ENCODE measurements around the gene SPOCK1. TPM values are rescaled to one million over a fixed set of nuclear protein-coding genes. Genes with fewer than 3 reads are reported as not detected.
A peak's percentile ranks its signal among the peaks of the same experiment; 100 is the strongest.

The SPOCK1 gene
- polyA plus RNA-seq, 4 donors = 8.9 to 11.3 (median 9.8) TPM

DNA sequence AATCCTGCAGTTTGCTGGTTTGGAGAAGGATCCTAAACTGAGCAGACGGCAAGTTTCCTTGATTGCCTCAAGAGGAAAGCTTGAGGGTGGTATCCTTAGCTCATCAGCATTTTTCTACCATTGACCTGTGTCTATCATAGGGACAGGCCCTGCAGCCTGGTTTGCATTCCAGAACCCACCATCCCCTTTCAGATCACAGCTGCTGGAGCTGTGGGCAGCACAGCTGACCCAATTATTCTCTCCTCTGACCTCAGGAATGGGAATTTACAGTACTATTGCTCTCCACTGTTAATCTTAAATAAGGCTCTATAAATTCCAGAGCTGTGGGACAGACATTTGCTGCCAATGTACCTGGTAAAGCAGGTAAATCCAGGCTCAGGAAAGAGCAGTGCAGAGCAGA lies 163.0 kb downstream of the SPOCK1 start:
- DNase-seq (ENCODE audit: low read depth in 4 of 4, low spot score in 3 of 4) = no peak

DNA sequence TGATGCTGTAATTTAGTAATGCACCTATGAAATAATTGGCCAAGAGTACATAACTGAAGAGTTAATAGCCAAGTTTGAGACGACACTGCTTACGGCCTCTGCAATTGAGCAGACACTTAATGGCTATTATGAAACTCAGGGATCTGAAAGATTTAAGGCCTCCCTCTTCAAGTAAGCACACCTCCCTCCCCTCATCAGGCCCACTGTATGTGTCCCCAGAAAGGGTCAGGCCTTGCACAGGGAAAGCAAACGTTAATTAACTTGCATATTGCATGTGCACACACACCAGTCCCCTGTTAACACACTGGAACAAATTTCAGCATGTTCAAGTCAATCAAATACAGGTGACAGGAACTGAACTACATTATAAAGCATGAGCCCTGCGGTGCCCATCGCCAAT lies 163.6 kb downstream of the SPOCK1 start:
- no peak for DNase-seq (ENCODE audit: low read depth in 4 of 4, low spot score in 3 of 4)

DNA sequence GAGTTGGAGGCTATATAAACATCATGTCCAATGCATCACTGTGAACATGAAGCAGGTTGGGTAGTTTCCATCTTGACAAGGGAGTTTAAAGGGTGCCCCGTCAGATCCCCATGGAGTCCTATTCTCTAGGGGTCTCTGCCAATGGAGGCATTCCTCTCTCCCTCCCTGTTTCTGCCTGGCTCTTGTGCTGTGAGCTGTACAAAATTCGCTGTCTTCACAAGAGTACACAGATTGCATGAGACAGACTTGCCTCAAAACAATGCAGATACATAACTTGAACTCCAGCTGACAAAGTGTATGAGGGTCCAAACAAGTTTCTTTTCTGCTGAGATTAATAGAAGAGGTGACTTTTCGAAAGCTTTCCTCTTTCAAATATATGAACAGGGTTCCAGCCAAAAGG lies 165.2 kb downstream of the SPOCK1 start:
- no peak for DNase-seq (ENCODE audit: low read depth in 4 of 4, low spot score in 3 of 4)

DNA sequence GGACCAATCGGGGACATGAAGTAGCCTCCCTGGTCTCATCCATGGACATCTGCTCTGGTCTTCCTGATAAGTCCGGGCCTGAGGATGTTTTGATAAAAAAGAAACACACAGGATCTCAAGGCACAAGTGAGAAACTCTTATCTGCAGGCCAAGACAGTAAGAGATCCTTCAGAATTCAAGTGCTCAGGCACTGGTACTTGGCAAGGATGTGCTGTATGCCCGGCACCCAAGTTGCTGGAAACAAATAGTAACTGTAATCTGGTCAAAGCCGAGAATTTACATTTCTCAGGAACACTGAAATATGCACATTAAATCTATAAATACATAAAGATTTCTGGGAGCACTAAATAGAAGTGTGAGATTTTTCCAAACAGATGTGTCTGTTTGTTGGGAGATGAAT lies 165.7 kb downstream of the SPOCK1 start:
- no peak for DNase-seq (ENCODE audit: low read depth in 4 of 4, low spot score in 3 of 4)

DNA sequence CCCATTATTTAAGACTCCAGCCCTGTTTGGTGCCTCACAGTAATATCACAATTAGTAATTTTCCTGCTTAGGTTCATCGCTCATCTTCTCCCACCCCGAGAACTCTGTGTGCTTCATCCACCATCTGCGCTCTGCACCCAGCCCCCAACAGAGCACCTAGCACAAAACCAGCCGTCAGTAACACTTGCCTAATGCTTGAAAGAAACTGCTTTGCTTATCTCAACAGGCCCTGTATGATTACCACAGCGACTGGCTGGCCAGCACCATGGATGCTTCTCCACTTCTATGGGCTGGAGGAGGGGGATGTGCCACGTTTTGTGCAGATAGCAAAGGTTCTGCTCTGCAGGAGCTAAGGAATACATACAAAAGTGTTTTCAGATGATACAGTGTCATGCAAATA lies 166.8 kb downstream of the SPOCK1 start:
- no peak for DNase-seq (ENCODE audit: low read depth in 4 of 4, low spot score in 3 of 4)

DNA sequence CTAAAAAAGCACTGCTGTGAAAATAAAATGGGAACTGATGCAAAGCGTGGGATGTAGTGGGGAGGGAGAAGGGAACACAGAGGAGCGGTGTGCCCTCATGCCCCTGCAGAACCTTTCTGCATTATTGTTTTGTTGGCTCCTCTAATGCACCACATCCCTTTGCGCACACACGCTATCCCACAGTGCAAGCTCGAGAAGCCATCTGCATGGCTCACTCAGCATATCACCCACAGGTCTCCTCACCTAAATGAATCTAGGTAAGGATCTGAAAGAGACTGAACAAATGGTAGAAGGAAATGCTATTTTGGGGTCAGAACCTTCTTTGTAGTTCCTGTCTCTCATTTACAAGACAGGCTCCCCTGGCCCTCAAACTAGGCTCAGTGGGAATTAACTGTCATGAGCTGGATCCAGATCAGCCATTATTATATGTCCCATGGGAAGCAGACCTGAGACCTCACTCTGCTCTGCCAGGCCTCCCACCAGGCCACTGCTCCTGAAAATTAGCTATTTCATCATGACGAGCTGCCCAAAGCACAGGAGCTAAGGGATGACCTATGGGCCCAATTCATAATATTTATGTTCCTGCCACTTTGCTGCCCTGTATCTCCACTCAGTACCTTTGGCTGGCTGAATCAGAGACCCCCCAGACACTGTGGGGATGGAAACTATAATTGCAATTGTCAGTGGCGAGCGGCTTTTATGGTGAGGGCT lies 169.4 kb downstream of the SPOCK1 start:
- DNase-seq (ENCODE audit: low read depth in 4 of 4, low spot score in 3 of 4) = no peak

DNA sequence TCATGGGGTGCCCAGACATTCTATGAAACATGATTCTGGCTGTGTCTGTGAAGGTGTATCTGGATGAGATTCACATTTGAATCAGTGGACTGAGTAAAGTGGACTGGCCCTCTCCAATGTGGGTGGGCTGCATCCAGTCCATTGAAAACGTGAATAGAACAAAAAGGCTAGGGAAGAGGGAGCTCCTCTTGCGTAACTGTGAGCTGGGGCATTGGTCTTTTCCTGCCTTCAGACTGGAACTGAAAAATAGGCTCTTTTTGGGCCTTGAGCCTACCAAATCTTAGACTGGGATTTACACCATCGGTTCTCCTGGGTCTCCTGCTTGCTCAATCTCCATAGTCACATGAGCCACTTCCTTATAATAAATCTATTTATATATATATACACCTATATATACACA lies 170.1 kb downstream of the SPOCK1 start:
- DNase-seq (ENCODE audit: low read depth in 4 of 4, low spot score in 3 of 4) = no peak

DNA sequence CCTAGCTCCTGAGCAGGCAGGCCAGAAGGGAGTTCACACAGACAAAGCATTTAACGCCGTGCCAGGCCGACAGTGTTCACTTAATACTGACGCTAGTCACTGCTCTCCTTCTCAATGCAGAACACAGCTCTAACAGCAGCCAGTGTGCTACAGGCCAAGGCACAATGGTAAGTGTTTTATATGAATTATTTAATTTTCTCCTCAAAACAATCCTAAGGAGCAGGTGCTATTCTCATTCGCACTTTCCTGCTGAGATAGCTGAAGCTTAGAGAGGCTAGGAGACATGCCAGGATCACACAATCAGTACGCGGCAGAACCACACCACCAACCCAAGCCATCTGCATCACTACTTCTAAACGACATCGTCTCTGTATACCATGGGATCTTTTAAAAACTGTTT lies 170.7 kb downstream of the SPOCK1 start:
- no peak for DNase-seq (ENCODE audit: low read depth in 4 of 4, low spot score in 3 of 4)

DNA sequence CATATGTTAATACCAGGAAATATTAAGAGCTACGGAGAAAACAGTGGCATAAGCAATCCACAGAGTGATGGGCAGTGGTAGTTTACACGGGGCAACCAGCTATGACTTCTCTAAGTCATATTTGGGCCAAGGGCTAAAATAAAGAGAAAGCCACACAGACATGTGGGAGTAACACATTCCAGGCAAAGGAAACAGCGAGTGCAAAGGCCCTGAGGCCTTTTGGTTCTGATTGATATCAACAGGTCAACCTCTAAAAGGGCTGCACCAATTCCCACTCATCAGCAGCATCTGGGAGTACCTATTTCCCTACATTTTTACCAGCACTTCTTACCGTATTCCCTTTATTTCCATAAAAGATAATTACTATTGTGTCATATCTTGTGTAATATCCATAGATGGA lies 173.4 kb downstream of the SPOCK1 start:
- DNase-seq (ENCODE audit: low read depth in 4 of 4, low spot score in 3 of 4) = no peak

DNA sequence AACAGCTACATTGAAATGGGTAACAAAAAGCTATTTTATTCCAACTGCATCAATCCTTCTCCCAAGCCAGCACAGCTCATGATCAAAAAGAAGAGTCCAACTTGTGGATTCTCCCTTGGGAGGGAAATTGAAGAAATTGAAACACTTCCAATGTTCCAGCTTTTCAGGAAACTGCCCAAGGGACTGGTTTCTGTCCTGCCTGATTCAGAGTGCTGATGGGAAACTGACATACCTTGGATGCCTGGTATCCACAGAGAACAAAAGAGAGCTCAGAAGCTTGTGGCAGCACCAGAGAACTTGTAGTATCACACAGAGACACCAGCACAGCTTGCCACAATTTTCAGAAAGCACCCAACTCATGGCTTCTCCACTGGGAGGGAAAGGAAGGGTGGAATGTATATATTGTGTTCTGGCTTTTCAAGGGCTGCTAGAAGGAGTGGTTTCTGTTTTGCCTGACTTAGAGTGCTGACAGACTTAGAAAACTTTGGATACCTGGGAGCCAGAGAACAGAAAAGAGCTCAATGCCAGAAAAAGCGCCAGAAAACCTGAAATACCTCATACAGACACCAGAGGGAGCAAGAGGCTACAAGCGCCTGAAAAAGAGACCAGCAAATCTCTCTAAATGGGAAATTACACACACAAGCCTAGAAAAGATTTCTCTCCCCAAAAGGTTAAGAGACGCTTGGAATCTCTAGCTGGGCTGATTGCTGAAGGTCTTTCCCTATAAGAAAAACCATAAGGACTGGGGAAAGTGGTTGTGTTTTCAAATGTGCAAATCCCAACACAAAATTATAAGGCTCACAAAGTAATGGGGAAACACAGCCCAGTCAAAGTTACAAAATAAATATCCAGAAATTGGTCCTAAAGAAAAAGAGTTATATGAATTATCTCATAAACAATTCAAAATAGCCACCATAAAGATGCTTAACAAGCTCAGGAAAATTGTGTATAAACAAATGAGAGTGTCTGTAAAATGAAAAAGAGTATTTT lies 178.8 kb downstream of the SPOCK1 start:
- DNase-seq (ENCODE audit: low read depth in 4 of 4, low spot score in 3 of 4) = peak; percentile 35 to 47 (median 44)

DNA sequence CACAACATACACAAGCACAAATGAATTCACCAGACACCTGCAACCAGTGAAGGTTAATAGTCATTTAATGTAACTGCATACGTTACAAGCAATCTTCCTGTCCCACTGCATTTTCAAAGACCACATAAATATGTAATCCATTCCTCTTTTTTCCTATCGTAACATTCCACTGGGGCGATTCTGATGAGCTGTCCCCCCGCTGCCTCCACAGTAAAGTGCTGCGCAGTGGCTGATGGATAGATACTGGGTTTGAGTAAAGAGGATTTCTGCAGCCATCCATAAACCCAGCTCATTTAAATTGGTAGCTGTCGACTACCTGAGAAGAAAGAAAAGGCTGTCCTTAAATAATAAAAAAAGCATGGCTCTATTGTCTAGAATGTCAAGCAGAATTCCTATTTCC lies 181.1 kb downstream of the SPOCK1 start:
- no peak for DNase-seq (ENCODE audit: low read depth in 4 of 4, low spot score in 3 of 4)

DNA sequence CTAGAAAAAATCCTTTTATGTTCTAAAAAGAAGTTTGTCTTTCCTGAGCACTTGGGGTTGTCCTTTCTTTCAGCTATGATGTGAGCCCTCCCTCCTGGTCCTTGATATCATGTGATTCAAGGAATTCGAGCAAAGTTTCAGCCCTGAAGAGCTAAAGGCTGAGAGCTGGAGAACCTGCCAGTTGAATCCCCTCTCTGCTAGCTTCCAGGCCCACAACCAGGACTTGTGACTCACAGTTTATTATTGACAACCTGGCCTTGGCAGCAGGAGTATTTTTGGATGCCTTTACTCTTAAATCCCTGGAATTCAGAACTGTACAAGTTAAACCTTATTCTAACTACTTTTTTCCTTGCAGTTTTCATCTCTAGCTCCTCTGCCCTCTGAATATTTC lies 182.8 kb downstream of the SPOCK1 start:
- DNase-seq (ENCODE audit: low read depth in 4 of 4, low spot score in 3 of 4) = no peak

DNA sequence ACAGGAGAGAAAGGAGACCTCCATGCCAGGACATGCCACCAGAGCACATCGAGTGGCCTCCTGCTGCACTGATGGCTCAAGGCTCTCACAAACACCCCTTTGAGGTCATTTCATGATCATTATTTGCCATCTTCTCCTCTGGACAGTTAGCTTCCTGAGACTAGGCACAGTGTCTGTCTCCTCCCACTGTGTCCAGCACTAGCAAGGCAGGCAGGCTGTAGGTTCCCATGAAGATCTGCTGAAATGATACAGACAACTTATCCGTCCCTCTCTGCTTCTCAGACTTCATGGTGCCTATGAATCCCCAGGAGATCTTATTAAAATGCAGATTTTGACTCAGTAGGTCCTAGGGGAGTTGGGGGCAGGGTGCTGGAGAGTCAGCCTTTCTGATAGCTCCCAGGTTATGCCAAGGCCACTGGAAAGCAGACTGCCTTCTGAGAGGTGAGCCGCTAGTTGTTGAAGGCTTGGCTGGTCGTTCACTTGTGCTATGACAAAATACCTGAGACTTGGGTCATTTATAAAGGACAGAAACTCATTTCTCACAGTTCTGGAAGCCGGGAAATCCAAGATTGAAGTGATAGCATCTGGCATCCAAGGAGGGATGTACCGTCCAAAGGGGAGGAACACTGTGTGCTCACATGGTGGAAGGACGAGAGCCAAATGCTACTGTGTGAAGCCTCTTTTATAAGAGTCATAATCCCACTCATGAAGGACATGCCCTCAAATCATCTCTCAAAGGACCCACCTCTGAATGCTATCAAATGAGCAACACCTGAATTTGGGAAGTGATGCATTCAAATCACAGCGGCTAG lies 183.4 kb downstream of the SPOCK1 start:
- no peak for DNase-seq (ENCODE audit: low read depth in 4 of 4, low spot score in 3 of 4)

DNA sequence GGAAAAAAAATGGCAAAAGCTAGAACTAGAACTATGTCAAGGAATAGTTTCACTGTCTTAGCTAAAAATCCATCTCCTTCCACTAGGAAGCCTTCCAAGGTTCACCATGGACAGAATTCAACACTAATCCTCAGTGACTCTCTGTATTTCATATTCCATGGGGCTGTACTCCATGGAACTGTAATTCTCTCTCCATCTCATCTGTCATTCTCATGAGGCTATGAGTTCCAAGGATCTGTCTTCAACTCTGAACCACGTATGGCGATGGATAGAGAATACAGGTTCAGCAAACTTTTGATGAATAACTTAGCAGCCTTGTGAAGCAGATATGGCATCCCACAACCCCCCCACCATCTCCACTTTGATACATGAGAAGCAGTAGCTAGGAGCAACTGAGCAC lies 184.0 kb downstream of the SPOCK1 start:
- DNase-seq (ENCODE audit: low read depth in 4 of 4, low spot score in 3 of 4) = no peak

DNA sequence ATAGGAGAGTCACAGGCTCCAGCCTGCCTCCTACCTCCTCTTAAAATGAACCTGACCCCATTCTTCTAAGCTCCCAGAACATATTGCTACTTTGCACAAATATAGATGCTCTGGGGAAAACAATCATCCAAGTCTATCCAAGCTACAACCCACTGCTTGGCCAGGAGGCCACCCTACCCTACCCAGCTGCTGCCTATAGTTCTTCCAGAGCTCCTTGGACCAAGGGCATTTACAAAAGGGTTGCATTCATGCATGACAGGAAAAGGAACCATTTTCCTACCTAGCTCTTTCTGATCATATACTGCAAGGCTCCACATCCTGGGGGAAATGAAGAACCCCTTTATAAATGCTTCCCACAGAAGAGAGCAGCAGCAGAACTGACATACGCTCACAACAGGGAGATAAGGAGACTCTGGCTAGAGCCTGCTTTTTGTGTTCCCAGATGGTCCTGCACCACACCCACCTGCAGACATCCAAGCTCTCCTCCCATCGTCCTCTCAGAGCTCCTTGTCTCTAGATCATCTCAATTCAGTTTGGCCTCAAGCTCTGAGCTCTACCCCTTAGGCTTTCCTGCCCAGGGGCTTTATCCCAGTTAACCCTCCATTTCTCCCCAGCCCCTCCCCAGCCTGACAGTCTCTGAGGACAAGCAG lies 185.5 kb downstream of the SPOCK1 start:
- no peak for DNase-seq (ENCODE audit: low read depth in 4 of 4, low spot score in 3 of 4)

DNA sequence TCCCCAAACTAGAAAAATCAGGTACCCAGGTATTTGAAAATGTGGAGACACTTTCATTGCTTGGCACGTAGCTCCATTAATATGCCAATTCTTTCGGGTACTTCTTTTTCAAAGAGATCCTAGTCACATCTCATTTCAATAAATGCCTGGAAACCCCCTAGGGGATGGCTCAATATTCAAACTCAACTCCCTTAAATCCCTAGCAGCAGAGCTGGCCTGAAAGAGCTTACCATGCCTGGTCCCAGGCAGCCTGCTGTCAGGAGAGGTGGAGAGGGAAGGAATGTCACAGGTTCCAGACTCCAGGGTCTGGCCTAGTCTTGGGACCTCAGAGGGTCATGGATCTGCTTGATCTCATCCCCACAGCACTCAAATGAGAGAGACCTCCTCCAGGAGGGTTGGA lies 187.1 kb downstream of the SPOCK1 start:
- no peak for DNase-seq (ENCODE audit: low read depth in 4 of 4, low spot score in 3 of 4)

DNA sequence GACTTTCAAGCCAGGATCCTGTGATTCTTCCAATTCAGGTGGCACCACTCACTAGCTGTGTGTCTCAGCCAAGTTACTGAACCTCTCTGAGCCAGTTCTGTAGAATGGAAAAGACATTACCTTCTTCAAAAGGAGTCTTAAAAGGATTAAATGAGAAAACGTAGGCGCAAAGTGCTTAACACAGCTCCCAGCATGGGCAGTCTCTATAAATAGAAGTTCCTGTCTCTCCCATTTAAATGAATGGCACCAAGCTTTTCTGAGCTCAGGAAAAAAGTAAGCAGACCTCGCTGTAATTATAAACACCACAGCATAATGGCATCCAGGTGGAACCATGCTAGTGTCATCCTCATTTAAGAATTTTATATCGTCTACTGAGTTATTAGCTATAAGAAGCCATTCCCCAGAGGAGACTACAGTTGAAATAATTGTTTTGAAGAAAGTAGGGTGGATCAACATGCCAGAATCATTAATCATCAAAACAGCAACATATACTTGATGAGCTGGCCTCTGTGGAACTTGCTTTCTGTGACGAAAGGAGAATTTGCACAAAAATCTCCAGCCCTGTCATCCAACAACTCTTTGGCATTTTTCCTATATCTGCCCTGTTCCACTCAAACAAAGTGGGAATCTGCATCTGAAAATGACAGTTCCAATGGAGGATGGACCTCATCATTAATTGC lies 188.9 kb downstream of the SPOCK1 start:
- DNase-seq (ENCODE audit: low read depth in 4 of 4, low spot score in 3 of 4) = no peak

DNA sequence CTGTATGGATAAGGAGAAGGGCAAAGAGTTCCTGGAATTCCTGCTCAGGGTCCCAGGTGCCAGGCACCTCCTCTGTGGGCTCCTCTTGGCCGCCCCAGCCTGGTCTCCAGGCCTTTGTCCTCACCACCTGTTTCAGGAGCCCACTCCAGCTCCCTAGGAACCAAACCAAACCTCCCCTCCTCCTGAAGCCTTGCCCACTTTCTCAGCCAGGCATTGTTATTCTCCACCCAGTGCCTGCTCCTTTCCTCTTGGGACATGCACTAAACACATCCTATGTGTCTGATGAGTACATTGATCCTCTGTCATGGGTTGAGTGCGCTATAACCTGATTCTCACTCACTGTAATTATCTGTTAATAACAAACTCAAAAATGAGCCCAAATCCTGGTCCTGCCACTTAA lies 189.8 kb downstream of the SPOCK1 start:
- DNase-seq (ENCODE audit: low read depth in 4 of 4, low spot score in 3 of 4) = no peak

DNA sequence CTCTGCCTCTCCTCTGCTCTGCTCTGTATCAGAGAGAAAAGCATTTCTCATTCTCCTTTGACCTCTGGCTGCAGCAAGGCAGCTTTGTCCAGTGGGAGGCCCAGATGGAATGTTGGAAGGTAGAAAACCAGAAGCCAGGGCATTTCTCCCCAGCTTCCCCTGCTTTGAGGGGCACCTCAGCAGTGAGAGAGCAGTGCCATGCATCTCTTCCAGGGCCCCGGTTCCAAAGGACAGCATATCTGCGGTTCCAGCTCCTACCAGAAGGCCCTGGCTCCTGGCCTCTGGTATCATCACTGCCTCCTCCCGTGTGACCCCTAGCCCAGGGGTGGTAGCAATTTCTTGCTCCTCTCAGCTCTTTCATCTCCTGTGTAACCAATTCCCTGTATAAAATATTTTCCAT lies 190.8 kb downstream of the SPOCK1 start:
- DNase-seq (ENCODE audit: low read depth in 4 of 4, low spot score in 3 of 4) = no peak

DNA sequence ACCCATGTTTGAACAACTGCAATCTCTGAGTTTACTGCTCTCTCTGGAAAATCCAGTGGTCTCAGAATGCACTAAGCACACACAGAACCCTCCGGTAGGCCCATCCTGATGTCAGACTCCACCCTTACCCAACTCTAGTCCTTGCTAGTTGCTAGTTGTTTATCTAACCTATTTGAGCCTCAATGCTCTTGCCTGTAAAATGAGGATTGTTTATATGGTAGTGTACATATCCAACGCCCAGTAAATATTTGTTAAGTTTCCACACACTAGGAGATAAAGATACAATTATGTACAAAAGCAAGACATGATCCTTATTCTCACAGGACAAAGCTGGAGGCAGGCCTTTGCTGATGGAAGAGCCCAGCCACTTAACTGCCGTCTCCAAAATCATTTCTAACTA lies 192.2 kb downstream of the SPOCK1 start:
- DNase-seq (ENCODE audit: low read depth in 4 of 4, low spot score in 3 of 4) = no peak
